ENCODE data around the gene PDGFA.

Gene PDGFA

GRCh38 chr7:458511-459245 is 61.0 kb downstream of the PDGFA start:
- H3K4me3 ChIP-seq = no peak overlapping the region
- TF ChIP-seq CTCF (IDR thresholded peaks at IDR 0.05) = no peak
- H3K27ac ChIP-seq = no peak overlapping the region
- DNase-seq (ENCODE audit: low spot score) = no peak

GRCh38 chr7:457814-458510 is 61.7 kb downstream of the PDGFA start:
- no peak overlapping the region for H3K4me3 ChIP-seq
- peak overlapping the region in 1 of 2 donors; percentile 3 for H3K27ac ChIP-seq
- TF ChIP-seq CTCF (IDR thresholded peaks at IDR 0.05) = no peak
- no peak for DNase-seq (ENCODE audit: low spot score)

GRCh38 chr7:455110-455928 is 64.3 kb downstream of the PDGFA start:
- DNase-seq (ENCODE audit: low spot score) = no peak
- H3K4me3 ChIP-seq = peak overlapping the region; percentile 53

GRCh38 chr7:454356-455109 is 65.1 kb downstream of the PDGFA start:
- DNase-seq (ENCODE audit: low spot score) = no peak
- no peak for TF ChIP-seq CTCF (IDR thresholded peaks at IDR 0.05)

More at GRCh38 chr7:455110-455928, 64.3 kb downstream of the PDGFA start:
- no peak for TF ChIP-seq CTCF (IDR thresholded peaks at IDR 0.05)
- H3K27ac ChIP-seq = peak overlapping the region; percentile 27 to 65

GRCh38 chr7:453597-454306 is 65.9 kb downstream of the PDGFA start:
- Histone ChIP-seq H3K27ac (no peak overlapping the region), H3K4me3 (no peak overlapping the region)
- DNase-seq (ENCODE audit: low spot score) = no peak
- no peak for TF ChIP-seq CTCF (IDR thresholded peaks at IDR 0.05)

More at GRCh38 chr7:454356-455109, 65.1 kb downstream of the PDGFA start:
- Histone ChIP-seq H3K4me3 (no peak overlapping the region), H3K27ac (peak overlapping the region in 1 of 2 donors; percentile 65)
